Skin epidermis (tissue), 12 donors: ENCODE data around the gene SLC25A23.
"Not testable (repeated sequence)": the region's sequence is repeated elsewhere in the genome, so short reads cannot be mapped to it uniquely, and the experiment has no call there.

Source experiments
- H3K27ac ChIP-seq, 21 experiments: fragments of 200-600 bp; sonication (generic) in 11 of 21; one replicate each; pipeline ENCODE4 v1.5.0; 2020; ENCODE audit warnings: mild to moderate bottlenecking in 3 of 21, inconsistent platforms in 2 of 21, moderate library complexity in 2 of 21
- H3K4me3 ChIP-seq, 7 experiments: fragments of 200-600 bp; sonication (generic) in 2 of 7; one replicate each; pipeline ENCODE4 v1.5.0; 2020; ENCODE audit warnings: inconsistent platforms in 2 of 7, mild to moderate bottlenecking in 2 of 7, moderate library complexity in 1 of 7

The SLC25A23 gene

GRCh38 chr19:6459262-6460098 lies at the start of gene SLC25A23:
TSS of gene SLC25A23 (minus strand) at chr19:6459792. CDS start at chr19:6459628, 164 bp downstream.
- H3K4me3 ChIP-seq = peak within 1 kb of the TSS; percentile 49 to 83 (median 67)
- peak within 1 kb of the TSS in 18 of 21 experiments; percentile 39 to 87 (median 77) for H3K27ac ChIP-seq

GRCh38 chr19:6508028-6508771 lies 48.6 kb upstream of the SLC25A23 start:
- H3K4me3 ChIP-seq, H3K27ac ChIP-seq: not testable (repeated sequence)

GRCh38 chr19:6503407-6504201 lies 44.0 kb upstream of the SLC25A23 start:
- H3K4me3 ChIP-seq = no peak overlapping the region
- H3K27ac ChIP-seq = no peak overlapping the region

- Histone ChIP-seq H3K27ac (peak within 1 kb of the TSS in 1 of 21 experiments; percentile 62), H3K4me3 (peak within 1 kb of the TSS in 6 of 7 experiments; percentile 9 to 36 (median 24))
These were observed 42.4 kb upstream of the SLC25A23 start, which contains the start of gene TUBB4A for GRCh38 chr19:6501740-6502648. TSS of gene TUBB4A (minus strand) at chr19:6502309. CDS start at chr19:6502212, 97 bp downstream.

- Histone ChIP-seq H3K27ac (no peak overlapping the region), H3K4me3 (peak overlapping the region in 3 of 7 experiments; percentile 9 to 36 (median 13))
These were observed 41.5 kb upstream of the SLC25A23 start for GRCh38 chr19:6500837-6501739.

GRCh38 chr19:6499052-6499790 lies 39.6 kb upstream of the SLC25A23 start:
- H3K4me3 ChIP-seq = no peak overlapping the region
- peak overlapping the region in 1 of 21 experiments; percentile 13 for H3K27ac ChIP-seq

GRCh38 chr19:6498294-6499036 lies 38.9 kb upstream of the SLC25A23 start:
- Histone ChIP-seq H3K27ac (peak overlapping the region in 1 of 21 experiments; percentile 13), H3K4me3 (no peak overlapping the region)

GRCh38 chr19:6495947-6496346 lies 36.4 kb upstream of the SLC25A23 start:
- Histone ChIP-seq H3K4me3 (no peak overlapping the region), H3K27ac (no peak overlapping the region)

GRCh38 chr19:6494438-6495036 lies 34.9 kb upstream of the SLC25A23 start:
- no peak overlapping the region for H3K4me3 ChIP-seq
- no peak overlapping the region for H3K27ac ChIP-seq

GRCh38 chr19:6491802-6492592 lies 32.4 kb upstream of the SLC25A23 start:
- Histone ChIP-seq H3K4me3 (no peak overlapping the region), H3K27ac (no peak overlapping the region)

- H3K4me3 ChIP-seq = no peak overlapping the region
- H3K27ac ChIP-seq = peak overlapping the region in 6 of 21 experiments; percentile 21 to 80 (median 40)
These were observed 30.5 kb upstream of the SLC25A23 start for GRCh38 chr19:6490134-6490533.

- H3K4me3 ChIP-seq = no peak overlapping the region
- H3K27ac ChIP-seq = peak overlapping the region in 6 of 21 experiments; percentile 21 to 80 (median 40)
These were observed 29.9 kb upstream of the SLC25A23 start for GRCh38 chr19:6489278-6490061.

- Histone ChIP-seq H3K4me3 (no peak overlapping the region), H3K27ac (no peak overlapping the region)
These were observed 25.2 kb upstream of the SLC25A23 start for GRCh38 chr19:6484831-6485230.

GRCh38 chr19:6484230-6484629 lies 24.6 kb upstream of the SLC25A23 start:
- H3K4me3 ChIP-seq = no peak overlapping the region

More at GRCh38 chr19:6484230-6484629, 24.6 kb upstream of the SLC25A23 start:
- no peak overlapping the region for H3K27ac ChIP-seq
